ENCODE data around the gene PSTPIP1.
"Not testable (repeated sequence)": the region's sequence is repeated elsewhere in the genome, so short reads cannot be mapped to it uniquely, and the experiment has no call there.

The PSTPIP1 gene

DNA sequence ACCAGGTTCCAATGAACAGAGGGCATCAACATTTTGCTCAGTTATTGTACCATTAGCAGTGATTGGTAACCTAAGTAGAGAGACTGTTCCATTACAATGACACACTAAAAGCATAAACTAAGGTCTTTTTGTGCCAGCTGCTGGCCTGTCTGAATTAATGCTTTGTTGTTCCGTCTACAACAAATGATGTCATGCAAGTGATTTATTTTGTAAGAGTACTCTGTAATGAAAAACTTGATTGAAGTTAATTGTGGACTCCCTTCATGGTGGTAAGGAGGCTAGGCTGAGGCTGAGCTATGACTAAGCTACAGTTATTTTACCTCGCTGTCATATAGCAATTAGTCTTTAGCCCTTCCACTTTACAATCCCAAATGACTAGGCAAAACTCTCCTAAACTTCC lies 40.2 kb upstream of the PSTPIP1 start:
- DNase-seq (ENCODE audit: low read depth): no peak
- H3K4me3 ChIP-seq (ENCODE audit: low read depth, low read length): no peak overlapping the region
- TF ChIP-seq, protein P1, sequence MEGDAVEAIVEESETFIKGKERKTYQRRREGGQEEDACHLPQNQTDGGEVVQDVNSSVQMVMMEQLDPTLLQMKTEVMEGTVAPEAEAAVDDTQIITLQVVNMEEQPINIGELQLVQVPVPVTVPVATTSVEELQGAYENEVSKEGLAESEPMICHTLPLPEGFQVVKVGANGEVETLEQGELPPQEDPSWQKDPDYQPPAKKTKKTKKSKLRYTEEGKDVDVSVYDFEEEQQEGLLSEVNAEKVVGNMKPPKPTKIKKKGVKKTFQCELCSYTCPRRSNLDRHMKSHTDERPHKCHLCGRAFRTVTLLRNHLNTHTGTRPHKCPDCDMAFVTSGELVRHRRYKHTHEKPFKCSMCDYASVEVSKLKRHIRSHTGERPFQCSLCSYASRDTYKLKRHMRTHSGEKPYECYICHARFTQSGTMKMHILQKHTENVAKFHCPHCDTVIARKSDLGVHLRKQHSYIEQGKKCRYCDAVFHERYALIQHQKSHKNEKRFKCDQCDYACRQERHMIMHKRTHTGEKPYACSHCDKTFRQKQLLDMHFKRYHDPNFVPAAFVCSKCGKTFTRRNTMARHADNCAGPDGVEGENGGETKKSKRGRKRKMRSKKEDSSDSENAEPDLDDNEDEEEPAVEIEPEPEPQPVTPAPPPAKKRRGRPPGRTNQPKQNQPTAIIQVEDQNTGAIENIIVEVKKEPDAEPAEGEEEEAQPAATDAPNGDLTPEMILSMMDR (IDR thresholded peaks at IDR 0.05; ENCODE audit: low read depth, low read length): no peak
- TF ChIP-seq POLR2A (IDR thresholded peaks at IDR 0.05; ENCODE audit: extremely low read depth, insufficient read length): no peak
- no peak for TF ChIP-seq MYC (IDR thresholded peaks at IDR 0.05; ENCODE audit: low read depth, low read length)
- TF ChIP-seq, protein P2, sequence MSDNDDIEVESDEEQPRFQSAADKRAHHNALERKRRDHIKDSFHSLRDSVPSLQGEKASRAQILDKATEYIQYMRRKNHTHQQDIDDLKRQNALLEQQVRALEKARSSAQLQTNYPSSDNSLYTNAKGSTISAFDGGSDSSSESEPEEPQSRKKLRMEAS (IDR thresholded peaks at IDR 0.05; ENCODE audit: low read depth, low read length): no peak

DNA sequence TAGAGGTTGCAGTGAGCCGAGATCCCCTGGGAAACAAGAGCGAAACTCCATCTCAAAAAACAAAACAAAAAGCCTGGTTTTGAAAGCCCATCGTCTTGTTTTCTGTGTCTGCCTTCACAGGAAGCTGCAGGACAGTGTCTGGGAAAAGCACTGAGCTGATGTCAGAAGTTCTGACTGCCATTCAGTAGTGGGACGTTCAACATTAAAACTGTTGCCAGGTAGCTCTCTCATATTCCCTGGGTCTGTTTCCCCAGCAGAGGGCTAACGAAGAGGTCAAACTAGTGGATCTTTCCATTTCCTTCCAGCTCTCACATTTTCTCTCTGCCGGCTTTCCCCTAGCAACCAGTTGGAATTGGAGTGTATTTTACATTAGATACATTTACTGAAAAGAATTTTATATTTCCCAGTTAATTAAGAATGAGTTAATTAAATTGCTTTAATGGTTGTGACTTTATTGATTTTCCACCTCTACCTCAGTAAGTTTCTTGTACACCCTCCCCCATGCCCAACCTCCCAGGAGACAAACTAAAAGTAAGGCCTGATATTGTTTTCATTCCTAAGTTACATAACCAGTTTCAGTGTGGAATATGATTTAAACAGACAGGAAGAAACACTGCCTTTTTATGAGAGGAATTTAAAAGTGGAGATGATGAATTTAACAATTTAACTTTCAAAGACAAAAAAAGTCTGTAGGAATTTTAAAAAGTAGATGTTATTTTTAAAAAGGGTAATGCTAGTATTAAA lies 33.5 kb upstream of the PSTPIP1 start:
- H3K4me3 ChIP-seq (ENCODE audit: low read depth, low read length): no peak overlapping the region
- no peak for DNase-seq (ENCODE audit: low read depth)
- TF ChIP-seq POLR2A (IDR thresholded peaks at IDR 0.05; ENCODE audit: extremely low read depth, insufficient read length): no peak
- TF ChIP-seq MYC (IDR thresholded peaks at IDR 0.05; ENCODE audit: low read depth, low read length): no peak
- TF ChIP-seq, protein P1 (IDR thresholded peaks at IDR 0.05; ENCODE audit: low read depth, low read length): no peak
- TF ChIP-seq, protein P2 (IDR thresholded peaks at IDR 0.05; ENCODE audit: low read depth, low read length): no peak

DNA sequence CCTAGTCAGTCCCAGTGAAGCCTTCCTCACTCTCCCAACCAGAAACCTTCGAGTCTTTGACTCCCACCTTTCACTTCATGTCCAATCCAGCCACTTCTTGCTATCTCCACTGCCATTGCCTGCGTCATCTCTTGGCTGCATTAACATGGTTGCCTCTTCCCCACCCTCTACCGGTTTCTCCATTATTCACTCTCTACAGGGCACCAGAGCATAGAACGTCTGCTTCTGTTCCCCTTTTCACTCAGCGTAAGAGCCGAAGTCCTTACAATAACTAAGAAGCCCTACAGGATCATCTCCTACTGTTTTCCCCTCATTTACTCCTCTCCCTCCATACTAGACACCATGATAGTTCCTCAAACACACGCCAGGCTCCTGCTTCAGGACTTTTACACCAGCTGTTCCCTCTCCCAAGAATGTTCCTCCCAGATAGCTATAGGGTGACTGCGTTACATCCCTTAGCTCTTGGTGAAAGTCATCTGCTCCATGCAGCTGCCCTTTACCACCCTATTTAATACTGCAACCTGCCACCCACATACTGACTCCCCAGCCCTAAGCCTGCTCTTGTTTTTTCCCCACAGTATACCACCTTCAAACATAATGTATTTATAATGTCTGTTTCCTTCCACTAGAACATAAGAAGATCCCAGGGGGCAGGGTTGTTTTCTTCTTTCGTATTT lies 32.5 kb upstream of the PSTPIP1 start:
- no peak overlapping the region for H3K4me3 ChIP-seq (ENCODE audit: low read depth, low read length)
- no peak for DNase-seq (ENCODE audit: low read depth)
- TF ChIP-seq POLR2A (IDR thresholded peaks at IDR 0.05; ENCODE audit: extremely low read depth, insufficient read length): no peak
- TF ChIP-seq MYC (IDR thresholded peaks at IDR 0.05; ENCODE audit: low read depth, low read length): no peak
- TF ChIP-seq, protein P1 (IDR thresholded peaks at IDR 0.05; ENCODE audit: low read depth, low read length): no peak
- TF ChIP-seq, protein P2 (IDR thresholded peaks at IDR 0.05; ENCODE audit: low read depth, low read length): no peak

GRCh38 chr15:76963596-76963995 lies 31.3 kb upstream of the PSTPIP1 start:
- TF ChIP-seq MYC (IDR thresholded peaks at IDR 0.05; ENCODE audit: low read depth, low read length) (no peak), POLR2A (IDR thresholded peaks at IDR 0.05; ENCODE audit: extremely low read depth, insufficient read length) (no peak)
- TF ChIP-seq, protein P1 (IDR thresholded peaks at IDR 0.05; ENCODE audit: low read depth, low read length): no peak
- TF ChIP-seq, protein P2 (IDR thresholded peaks at IDR 0.05; ENCODE audit: low read depth, low read length): no peak
- DNase-seq (ENCODE audit: low read depth): no peak
- no peak overlapping the region for H3K4me3 ChIP-seq (ENCODE audit: low read depth, low read length)

DNA sequence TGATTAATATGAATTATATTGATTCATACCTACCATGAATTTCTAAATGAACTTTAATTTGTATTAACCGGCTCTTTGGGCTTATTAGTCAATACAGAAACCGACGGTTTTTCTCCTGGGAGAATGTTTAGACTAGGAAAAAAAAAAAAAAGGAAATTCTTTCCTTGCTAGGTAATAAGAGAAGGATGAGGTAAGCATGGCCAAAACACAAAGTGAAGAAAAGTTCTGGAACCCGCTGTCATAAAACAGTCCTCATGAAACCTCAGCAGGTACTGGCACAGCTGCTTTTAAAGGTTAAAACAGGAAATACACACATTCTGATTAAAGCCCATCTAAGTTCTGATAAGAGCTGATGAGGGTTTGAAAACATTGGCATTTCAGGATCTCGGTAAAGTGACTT lies 30.8 kb upstream of the PSTPIP1 start:
- DNase-seq (ENCODE audit: low read depth): no peak
- TF ChIP-seq, protein P2 (IDR thresholded peaks at IDR 0.05; ENCODE audit: low read depth, low read length): no peak
- TF ChIP-seq MYC (IDR thresholded peaks at IDR 0.05; ENCODE audit: low read depth, low read length) (no peak), POLR2A (IDR thresholded peaks at IDR 0.05; ENCODE audit: extremely low read depth, insufficient read length) (no peak)
- TF ChIP-seq, protein P1 (IDR thresholded peaks at IDR 0.05; ENCODE audit: low read depth, low read length): no peak
- H3K4me3 ChIP-seq (ENCODE audit: low read depth, low read length): no peak overlapping the region

DNA sequence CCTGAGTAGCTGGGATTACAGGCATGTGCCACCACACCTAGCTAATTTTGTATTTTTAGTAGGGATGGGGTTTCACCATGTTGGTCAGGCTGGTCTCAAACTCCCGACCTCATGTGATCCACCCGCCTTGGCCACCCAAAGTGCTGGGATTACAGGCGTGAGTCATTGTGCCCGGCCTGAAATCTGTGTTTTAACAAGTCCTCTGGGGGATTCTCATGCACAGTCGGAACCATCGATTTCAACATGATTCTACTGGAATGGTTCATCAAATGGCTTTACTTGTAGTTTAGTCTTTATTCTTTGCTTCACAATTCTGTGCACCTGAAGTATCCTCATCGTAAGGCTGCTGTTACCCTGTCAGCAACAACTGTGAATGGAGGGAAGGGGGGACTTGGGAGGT lies 28.9 kb upstream of the PSTPIP1 start:
- DNase-seq (ENCODE audit: low read depth): peak; percentile 64
- not testable (repeated sequence) for H3K4me3 ChIP-seq (ENCODE audit: low read depth, low read length)

Data from NB4 (cell line).